Naive B cell (primary cell): ENCODE measurements around the gene PBX1. TPM values are rescaled to one million over a fixed set of nuclear protein-coding genes. Genes with fewer than 3 reads are reported as not detected.

Experiments used
- ATAC-seq, 2 donors: fragments of 150-1000 bp; cut with Tn5 transposase; 2 replicates each; pipeline ENCODE4 v1.10.0; 2021; ENCODE audit warnings: low read depth in 2 of 2, mild to moderate bottlenecking in 2 of 2, moderate library complexity in 2 of 2
- DNase-seq: peaks from one replicate; pipeline ENCODE4 v3.0.0; 2022
- H3K27ac Mint-ChIP-seq, 6 donors: one replicate each; pipeline ENCODE4 v1.8.0; 2020 to 2022; ENCODE audit warnings: mild to moderate bottlenecking in 6 of 6, mixed read lengths in 6 of 6, moderate library complexity in 5 of 6, inconsistent platforms in 2 of 6
- H3K27me3 Mint-ChIP-seq, 3 donors: one replicate each; pipeline ENCODE4 v1.8.0; 2021 to 2022; ENCODE audit warnings: mixed read lengths in 3 of 3, mild to moderate bottlenecking in 1 of 3
- H3K36me3 Mint-ChIP-seq, 2 donors: one replicate each; pipeline ENCODE4 v1.8.0; 2020 to 2022; ENCODE audit warnings: mixed read lengths in 2 of 2, inconsistent platforms in 1 of 2, mild to moderate bottlenecking in 1 of 2
- H3K4me1 Mint-ChIP-seq, 3 donors: one replicate each; pipeline ENCODE4 v1.8.0; 2020 to 2022; ENCODE audit warnings: mixed read lengths in 3 of 3, inconsistent platforms in 1 of 3, mild to moderate bottlenecking in 1 of 3, moderate library complexity in 1 of 3
- H3K4me3 Mint-ChIP-seq, 8 donors: one replicate each; pipeline ENCODE4 v1.8.0; 2020 to 2022; ENCODE audit warnings: mild to moderate bottlenecking in 8 of 8, mixed read lengths in 8 of 8, moderate library complexity in 8 of 8, inconsistent platforms in 2 of 8
- H3K9me3 Mint-ChIP-seq, 7 donors: one replicate each; pipeline ENCODE4 v1.8.0; 2020 to 2022; ENCODE audit warnings: mixed read lengths in 7 of 7, mild to moderate bottlenecking in 5 of 7, inconsistent platforms in 2 of 7, moderate library complexity in 1 of 7
- polyA plus RNA-seq, 6 donors: library from polyadenylated mRNA; unstranded; fragments of 300-500 nt; fragmentation: Illumina TruSeq; gene quantifications; one replicate each; pipeline ENCODE4 v1.2.3, GENCODE V29; 2021; ENCODE audit warnings: low read depth in 6 of 6

The PBX1 gene
- polyA plus RNA-seq, 6 donors from 2014 or later = 0.04 to 0.70 (median 0.33) TPM; not detected in 1

DNA sequence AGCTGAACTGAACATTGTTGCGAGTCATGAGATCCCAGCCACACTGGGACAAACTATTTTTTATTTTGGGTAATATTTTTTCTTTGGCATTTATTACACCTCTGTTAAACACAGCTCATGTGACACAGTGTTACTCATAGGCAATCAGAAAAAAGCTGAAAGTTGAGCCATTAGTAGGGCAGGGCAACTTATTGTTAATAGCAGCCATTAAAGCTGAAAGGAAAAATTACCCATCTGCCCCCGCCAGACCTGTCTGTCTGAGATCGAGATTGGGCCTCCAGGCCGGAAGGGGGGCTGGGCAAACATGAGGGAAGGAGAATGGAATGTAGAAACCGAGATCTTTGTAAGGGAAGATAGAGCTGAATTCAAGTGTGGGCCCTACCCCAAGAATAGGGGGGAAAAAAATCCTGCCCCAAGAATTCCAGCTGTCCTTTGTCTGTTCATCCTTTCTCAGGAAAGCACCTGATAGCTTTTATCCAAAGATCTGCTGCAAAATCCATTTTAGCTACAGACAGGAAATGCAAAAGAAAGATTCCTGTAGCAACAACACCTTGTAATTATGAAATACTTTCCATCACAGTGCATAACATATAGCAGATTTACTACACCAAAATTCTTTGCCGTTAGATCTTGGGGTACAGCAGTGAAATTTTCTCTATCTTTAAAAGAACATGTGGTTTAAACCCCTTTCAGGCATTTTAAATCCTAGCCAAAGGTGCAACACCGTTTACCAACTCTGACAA, 212.8 kb downstream of the PBX1 start:
- H3K4me1 Mint-ChIP-seq = no peaks in the 10 kb centered on the region
- H3K9me3 Mint-ChIP-seq = peaks cover 0 to 3% (median 0%) of the 10 kb centered on the region in 7 donors
- H3K27me3 Mint-ChIP-seq = peaks cover 4 to 29% (median 8%) of the 10 kb centered on the region in 3 donors
- no peak overlapping the region for H3K27ac Mint-ChIP-seq
- no peak for DNase-seq
- ATAC-seq = no peak
- no peaks in the 10 kb centered on the region for H3K36me3 Mint-ChIP-seq
- H3K4me3 Mint-ChIP-seq = no peak overlapping the region

DNA sequence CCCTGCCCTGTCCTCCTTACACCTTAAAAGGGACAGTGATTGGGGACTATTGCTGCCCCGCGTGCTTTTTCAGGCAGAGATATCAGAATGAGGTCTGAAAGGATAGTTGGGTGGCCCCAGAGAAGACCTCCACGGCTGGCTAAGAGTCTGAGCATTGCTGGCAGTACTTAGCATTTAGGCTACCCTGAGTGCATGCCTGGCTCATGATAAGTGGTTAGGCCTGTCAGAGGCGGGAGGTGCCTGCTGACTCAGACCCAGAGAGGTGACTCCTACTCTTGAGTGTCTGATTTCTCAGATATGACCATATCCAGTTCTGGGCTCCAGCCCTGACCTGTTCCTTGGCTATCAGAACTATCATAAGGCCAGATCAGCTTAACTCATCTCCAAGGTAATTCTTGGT, 213.7 kb downstream of the PBX1 start:
- Mint-ChIP-seq H3K27ac (no peak overlapping the region), H3K9me3 (peaks cover 0 to 3% (median 0%) of the 10 kb centered on the region in 7 donors), H3K4me3 (no peak overlapping the region), H3K36me3 (no peaks in the 10 kb centered on the region), H3K4me1 (no peaks in the 10 kb centered on the region), H3K27me3 (peaks cover 4 to 30% (median 8%) of the 10 kb centered on the region in 3 donors)
- DNase-seq (no peak), ATAC-seq (no peak)

DNA sequence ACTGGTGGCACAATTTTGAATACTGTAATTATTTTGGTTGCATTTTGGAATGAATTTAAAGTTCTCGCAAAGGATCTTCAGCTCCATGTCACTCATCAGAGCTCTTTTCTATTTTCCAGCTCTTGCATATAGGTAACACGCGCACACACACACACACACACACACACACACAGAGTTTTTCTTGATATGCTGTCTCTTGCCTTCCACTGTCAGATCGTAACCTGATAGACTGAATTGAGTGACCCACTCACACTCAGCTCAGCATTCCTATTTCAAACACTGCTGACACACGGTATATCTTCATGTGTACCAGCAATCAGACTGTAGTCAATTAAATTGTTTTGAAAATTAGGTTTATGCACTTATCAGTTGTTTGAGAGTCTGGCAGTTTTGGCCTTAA, 214.1 kb downstream of the PBX1 start:
- peaks cover 4 to 26% (median 8%) of the 10 kb centered on the region in 3 donors for H3K27me3 Mint-ChIP-seq
- peaks cover 0 to 3% (median 0%) of the 10 kb centered on the region in 7 donors for H3K9me3 Mint-ChIP-seq
- H3K4me3 Mint-ChIP-seq = no peak overlapping the region
- no peak for DNase-seq
- H3K27ac Mint-ChIP-seq = no peak overlapping the region
- H3K36me3 Mint-ChIP-seq = no peaks in the 10 kb centered on the region
- no peaks in the 10 kb centered on the region for H3K4me1 Mint-ChIP-seq
- ATAC-seq = no peak

GRCh38 chr1:164774413-164774812, 215.4 kb downstream of the PBX1 start:
- H3K4me1 Mint-ChIP-seq = no peaks in the 10 kb centered on the region

GRCh38 chr1:164774819-164775654, 216.1 kb downstream of the PBX1 start:
- Mint-ChIP-seq H3K4me3 (no peak overlapping the region), H3K4me1 (no peaks in the 10 kb centered on the region), H3K9me3 (peaks cover 0 to 2% (median 0%) of the 10 kb centered on the region in 7 donors), H3K27ac (peak overlapping the region in 1 of 6 donors; percentile 29), H3K27me3 (peaks cover 4 to 16% (median 8%) of the 10 kb centered on the region in 3 donors), H3K36me3 (no peaks in the 10 kb centered on the region)
- ATAC-seq (no peak), DNase-seq (no peak)

More at GRCh38 chr1:164774413-164774812, 215.4 kb downstream of the PBX1 start:
- H3K9me3 Mint-ChIP-seq = peaks cover 0 to 2% (median 0%) of the 10 kb centered on the region in 7 donors
- peaks cover 4 to 20% (median 8%) of the 10 kb centered on the region in 3 donors for H3K27me3 Mint-ChIP-seq
- H3K27ac Mint-ChIP-seq = no peak overlapping the region
- H3K36me3 Mint-ChIP-seq = no peaks in the 10 kb centered on the region
- H3K4me3 Mint-ChIP-seq = no peak overlapping the region
- ATAC-seq (no peak), DNase-seq (no peak)

GRCh38 chr1:164777518-164777917, 218.5 kb downstream of the PBX1 start:
- DNase-seq = no peak
- H3K36me3 Mint-ChIP-seq = no peaks in the 10 kb centered on the region
- H3K27me3 Mint-ChIP-seq = peaks cover 4 to 11% (median 8%) of the 10 kb centered on the region in 3 donors
- no peaks in the 10 kb centered on the region for H3K4me1 Mint-ChIP-seq
- no peak for ATAC-seq
- peaks cover 0 to 2% (median 0%) of the 10 kb centered on the region in 7 donors for H3K9me3 Mint-ChIP-seq
- H3K4me3 Mint-ChIP-seq = no peak overlapping the region
- no peak overlapping the region for H3K27ac Mint-ChIP-seq

- DNase-seq (no peak), ATAC-seq (no peak)
- Mint-ChIP-seq H3K9me3 (no peaks in the 10 kb centered on the region), H3K27me3 (peaks cover 0 to 11% (median 4%) of the 10 kb centered on the region in 3 donors), H3K27ac (no peak overlapping the region), H3K4me1 (no peaks in the 10 kb centered on the region), H3K36me3 (no peaks in the 10 kb centered on the region), H3K4me3 (no peak overlapping the region)
Measured at GRCh38 chr1:164779376-164779775, 220.4 kb downstream of the PBX1 start.

- H3K4me1 Mint-ChIP-seq = no peaks in the 10 kb centered on the region
- peaks cover 0 to 11% (median 4%) of the 10 kb centered on the region in 3 donors for H3K27me3 Mint-ChIP-seq
- H3K27ac Mint-ChIP-seq = no peak overlapping the region
- ATAC-seq (no peak), DNase-seq (no peak)
- H3K36me3 Mint-ChIP-seq = no peaks in the 10 kb centered on the region
- H3K9me3 Mint-ChIP-seq = no peaks in the 10 kb centered on the region
- no peak overlapping the region for H3K4me3 Mint-ChIP-seq
Measured at GRCh38 chr1:164780111-164780812, 221.3 kb downstream of the PBX1 start.

- Mint-ChIP-seq H3K4me1 (no peaks in the 10 kb centered on the region), H3K36me3 (no peaks in the 10 kb centered on the region), H3K9me3 (no peaks in the 10 kb centered on the region), H3K27me3 (peaks cover 0 to 8% (median 4%) of the 10 kb centered on the region in 3 donors), H3K4me3 (no peak overlapping the region), H3K27ac (no peak overlapping the region)
- no peak for DNase-seq
- ATAC-seq = no peak
Measured at GRCh38 chr1:164780863-164781262, 221.9 kb downstream of the PBX1 start.

GRCh38 chr1:164781972-164782371, 223.0 kb downstream of the PBX1 start:
- Mint-ChIP-seq H3K27ac (no peak overlapping the region), H3K36me3 (no peaks in the 10 kb centered on the region), H3K27me3 (peaks cover 7 to 9% (median 8%) of the 10 kb centered on the region in 3 donors), H3K9me3 (no peaks in the 10 kb centered on the region), H3K4me1 (no peaks in the 10 kb centered on the region), H3K4me3 (no peak overlapping the region)
- DNase-seq = no peak
- no peak for ATAC-seq

DNA sequence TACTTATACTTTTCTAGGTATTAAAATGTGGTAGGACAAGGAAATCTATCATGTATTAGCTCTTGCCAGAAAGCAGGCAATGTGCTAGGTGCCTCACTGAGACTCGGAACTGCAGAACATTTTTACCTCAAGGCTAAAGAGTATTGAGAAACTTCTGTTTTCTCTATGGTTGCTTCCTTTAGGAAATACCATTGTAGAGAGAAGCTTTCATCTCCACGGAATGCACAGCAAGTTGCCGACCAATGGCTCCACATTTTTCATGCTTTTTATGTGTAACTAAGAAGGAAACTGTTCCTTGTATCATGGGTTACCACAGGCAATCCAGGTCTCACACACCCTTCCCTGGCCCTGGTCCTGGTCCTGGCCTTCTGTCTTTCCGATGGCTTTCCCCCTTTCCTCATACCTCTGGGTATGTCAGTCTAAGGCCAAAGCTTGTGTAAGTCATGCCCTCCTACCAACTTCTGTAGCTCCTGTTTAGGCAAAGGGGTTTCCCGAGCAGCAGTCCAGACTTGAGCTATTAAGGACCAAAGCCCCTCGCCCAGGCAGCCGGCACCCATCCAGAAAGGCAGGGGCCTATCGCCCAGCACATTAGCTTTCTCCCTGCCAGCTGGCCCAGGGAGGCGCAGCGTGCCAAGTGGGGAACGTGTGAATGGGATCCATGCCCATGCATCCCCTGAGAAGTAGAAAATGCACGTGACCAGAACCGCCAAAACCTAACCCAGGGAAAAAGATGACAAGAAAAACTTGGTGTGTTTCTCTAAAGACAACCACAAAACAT, 225.0 kb downstream of the PBX1 start:
- no peak for ATAC-seq
- Mint-ChIP-seq H3K9me3 (no peaks in the 10 kb centered on the region), H3K4me1 (peaks cover 0 to 5% (median 0%) of the 10 kb centered on the region in 3 donors), H3K36me3 (no peaks in the 10 kb centered on the region), H3K27ac (peak overlapping the region in 1 of 6 donors; percentile 83), H3K4me3 (no peak overlapping the region), H3K27me3 (peaks cover 13 to 21% (median 18%) of the 10 kb centered on the region in 3 donors)
- DNase-seq = no peak

DNA sequence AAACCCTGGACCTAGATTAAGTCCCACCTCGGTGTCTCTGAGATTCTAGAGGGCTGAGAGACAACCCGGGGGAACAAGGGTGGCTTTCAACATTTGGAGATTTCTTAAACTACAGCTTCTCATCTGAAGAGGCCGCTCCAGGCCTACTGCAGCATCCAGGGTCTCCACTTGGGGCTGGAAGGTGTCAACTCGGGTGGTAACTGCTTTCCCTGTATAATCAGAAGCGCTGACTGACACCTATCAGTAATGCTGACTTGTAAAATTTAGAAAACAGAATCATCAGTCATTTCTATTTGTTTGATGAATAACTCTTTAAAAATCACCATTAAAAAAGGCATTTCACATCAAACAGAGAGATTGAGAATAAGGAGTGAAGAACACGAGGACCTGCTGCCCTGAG, 226.0 kb downstream of the PBX1 start:
- H3K9me3 Mint-ChIP-seq = no peaks in the 10 kb centered on the region
- peaks cover 13 to 27% (median 18%) of the 10 kb centered on the region in 3 donors for H3K27me3 Mint-ChIP-seq
- no peaks in the 10 kb centered on the region for H3K36me3 Mint-ChIP-seq
- no peak for DNase-seq
- H3K27ac Mint-ChIP-seq = peak overlapping the region in 1 of 6 donors; percentile 69
- H3K4me3 Mint-ChIP-seq = no peak overlapping the region
- ATAC-seq = no peak
- peaks cover 0 to 5% (median 0%) of the 10 kb centered on the region in 3 donors for H3K4me1 Mint-ChIP-seq
